Stimulated activated naive CD8-positive, alpha-beta T cell treated with anti-CD3 and anti-CD28 coated beads, Interleukin-15, Interleukin-2, amounts not matched to agents 100 U/mL and 50 U/mL, for 24 hours (primary cell): Measurements from ENCODE around the gene SYNE1.
"Not testable (repeated sequence)": the region's sequence is repeated elsewhere in the genome, so short reads cannot be mapped to it uniquely, and the experiment has no call there.

Source experiments
- ATAC-seq: fragments of 150-1000 bp; cut with Tn5 transposase; one replicate; pipeline ENCODE4 v1.10.0; 2021
- DNase-seq: peaks from one replicate; pipeline ENCODE4 v3.0.0; 2021

Gene SYNE1

GRCh38 chr6:152098683-152099082 is 538.5 kb downstream of the SYNE1 start:
- DNase-seq (no peak), ATAC-seq (no peak)

DNA sequence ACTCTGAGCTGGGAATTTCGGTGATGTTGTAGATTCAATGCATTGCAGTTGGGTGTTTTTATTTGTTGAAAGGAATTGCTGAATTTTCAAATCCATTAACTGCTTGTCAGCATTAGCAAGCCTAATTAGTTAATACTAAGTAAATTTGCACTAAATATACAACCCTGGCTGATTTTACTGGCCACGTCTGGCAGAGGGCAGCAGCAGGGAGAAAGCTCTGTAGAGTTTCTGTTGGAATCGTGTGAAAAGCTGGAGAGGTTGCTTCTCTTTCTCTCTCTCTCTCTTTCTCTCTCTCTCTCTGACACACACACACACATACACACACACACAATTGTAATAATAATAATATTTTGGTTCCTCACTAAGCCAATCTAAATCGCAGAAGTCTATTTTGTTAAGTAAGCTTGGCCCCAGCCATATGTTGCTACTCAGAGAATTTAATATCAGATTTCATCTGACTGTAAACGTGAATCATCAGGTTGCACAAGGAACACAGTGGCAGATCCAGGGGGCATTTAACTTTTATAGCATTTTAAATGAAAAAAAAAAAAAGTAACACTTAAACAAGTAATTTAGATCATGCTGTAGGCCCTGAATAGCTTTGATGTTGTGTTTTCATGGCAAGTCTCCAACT is 540.2 kb downstream of the SYNE1 start:
- DNase-seq (no peak), ATAC-seq (no peak)

DNA sequence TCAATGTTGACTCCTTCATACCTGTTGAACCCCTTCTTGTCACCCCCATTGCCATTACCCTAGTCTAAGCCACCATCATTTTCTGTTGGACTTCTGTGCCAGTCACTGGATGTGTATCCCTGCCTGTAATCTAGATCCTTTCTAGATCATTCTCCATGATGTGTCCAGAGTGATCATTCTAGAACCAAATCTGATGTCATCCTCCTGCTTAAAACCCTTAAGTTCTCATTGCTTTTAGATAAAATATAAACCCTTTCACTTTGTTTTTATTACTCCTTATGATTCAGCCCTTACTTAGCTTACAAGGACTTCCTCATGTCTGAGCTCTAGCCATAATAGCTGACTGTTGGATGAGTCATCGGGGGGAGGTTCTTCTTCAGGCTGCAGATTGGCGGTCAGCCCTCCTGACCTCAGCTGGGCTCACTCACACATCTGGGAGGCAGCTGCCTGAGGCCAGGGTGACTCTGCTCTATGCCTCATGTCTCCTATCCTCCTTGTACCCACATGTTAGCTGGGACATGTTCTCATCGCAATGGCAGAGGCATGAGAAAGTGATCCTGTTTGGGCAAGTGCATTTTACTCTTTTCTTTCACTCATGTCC is 542.1 kb downstream of the SYNE1 start:
- DNase-seq (peak; percentile 20), ATAC-seq (peak; percentile 71)

DNA sequence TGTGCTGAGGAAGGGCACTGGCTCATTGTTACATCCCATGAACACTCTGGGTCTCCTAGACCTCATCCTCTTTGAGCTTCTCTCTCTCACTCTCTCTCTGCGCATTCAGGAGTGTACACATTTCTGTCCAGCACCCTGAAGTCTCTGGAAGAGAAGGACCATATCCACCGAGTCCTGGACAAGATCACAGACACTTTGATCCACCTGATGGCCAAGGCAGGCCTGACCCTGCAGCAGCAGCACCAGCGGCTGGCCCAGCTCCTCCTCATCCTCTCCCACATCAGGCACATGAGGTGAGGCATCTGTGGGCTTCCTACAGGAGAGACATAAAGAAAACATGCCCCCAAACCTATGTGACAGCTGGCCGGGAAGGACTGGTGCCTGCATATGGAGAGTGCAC is 542.9 kb downstream of the SYNE1 start:
- DNase-seq = no peak
- no peak for ATAC-seq

- DNase-seq (no peak), ATAC-seq (no peak)
Measured at GRCh38 chr6:152093711-152094110, 543.5 kb downstream of the SYNE1 start.

DNA sequence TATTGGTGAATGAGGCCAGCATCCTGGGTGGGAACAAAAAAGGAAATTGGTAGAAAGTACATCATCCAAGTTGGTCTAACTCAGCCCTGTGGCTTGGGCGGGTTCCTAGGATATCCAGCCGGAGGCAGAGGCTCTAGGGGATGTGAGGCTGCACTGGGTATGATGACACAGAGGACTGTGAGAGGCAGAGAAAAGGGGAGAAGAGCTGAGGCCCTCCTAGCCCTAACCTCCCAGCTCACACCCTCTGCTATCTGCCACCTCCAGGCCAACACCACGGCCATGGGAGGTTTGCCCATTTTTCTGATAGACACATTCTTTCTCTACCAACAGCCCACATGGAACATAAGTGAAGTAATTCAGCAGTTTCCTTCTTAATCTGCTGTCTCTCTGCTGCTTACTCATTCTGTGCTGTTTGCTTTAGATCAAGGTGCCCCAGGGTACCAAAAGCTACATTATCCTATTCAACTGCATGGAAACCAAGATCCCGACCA is 545.3 kb downstream of the SYNE1 start:
- no peak for DNase-seq
- no peak for ATAC-seq

- ATAC-seq (no peak), DNase-seq (no peak)
Measured at GRCh38 chr6:152091201-152091600, 546.0 kb downstream of the SYNE1 start.

- ATAC-seq = no peak
- DNase-seq = no peak
Measured at GRCh38 chr6:152089992-152090391, 547.2 kb downstream of the SYNE1 start.

- ATAC-seq = no peak
- no peak for DNase-seq
Measured at GRCh38 chr6:152087701-152088100, 549.5 kb downstream of the SYNE1 start.

DNA sequence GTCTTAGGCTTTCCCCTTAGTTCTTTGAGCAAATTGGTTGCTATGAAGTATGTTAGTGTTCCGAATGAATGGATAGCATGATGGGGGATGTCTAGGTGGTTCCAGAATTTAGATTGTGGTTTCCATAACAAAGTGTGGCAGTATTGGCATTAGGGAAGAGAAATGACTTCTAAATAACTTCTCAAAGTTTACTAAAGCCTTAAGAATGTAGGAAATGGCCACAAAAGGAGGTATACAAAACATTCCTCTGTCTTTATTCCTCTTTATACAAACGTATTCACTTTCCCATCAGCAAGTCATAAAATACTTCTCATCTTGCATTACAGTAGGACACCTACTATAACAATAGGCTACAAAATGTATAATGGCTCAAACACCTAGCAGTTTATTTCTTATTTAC is 550.1 kb downstream of the SYNE1 start:
- ATAC-seq (no peak), DNase-seq (no peak)

DNA sequence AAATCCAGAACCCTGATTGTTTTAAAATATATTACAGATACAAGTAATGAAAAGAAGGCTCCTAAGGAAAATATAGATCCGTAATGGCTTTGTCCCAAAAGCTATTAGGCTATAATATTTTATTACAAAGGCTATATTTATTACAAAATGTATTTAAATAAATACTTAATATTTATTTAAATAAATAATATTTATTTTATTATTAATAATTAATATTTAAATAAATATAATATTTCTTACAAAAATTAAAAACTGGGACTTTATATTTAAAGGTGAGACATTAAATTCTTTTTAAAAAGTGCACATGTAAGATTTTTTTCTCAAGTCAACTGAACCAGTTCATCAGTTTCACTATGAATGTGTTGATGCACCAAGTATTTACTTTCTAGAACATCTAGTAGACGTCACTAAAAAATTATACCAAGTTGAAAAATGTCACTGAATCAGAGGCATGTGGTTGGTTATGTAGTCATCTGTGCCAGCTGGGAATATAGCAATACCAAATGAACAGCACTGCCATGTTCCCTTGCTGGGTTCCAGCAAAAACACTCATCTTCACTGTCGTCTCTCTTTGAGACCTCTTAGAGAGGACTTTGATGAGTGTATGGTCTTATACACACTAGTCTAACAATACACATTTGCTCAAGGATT is 550.8 kb downstream of the SYNE1 start:
- DNase-seq (no peak), ATAC-seq (no peak)

DNA sequence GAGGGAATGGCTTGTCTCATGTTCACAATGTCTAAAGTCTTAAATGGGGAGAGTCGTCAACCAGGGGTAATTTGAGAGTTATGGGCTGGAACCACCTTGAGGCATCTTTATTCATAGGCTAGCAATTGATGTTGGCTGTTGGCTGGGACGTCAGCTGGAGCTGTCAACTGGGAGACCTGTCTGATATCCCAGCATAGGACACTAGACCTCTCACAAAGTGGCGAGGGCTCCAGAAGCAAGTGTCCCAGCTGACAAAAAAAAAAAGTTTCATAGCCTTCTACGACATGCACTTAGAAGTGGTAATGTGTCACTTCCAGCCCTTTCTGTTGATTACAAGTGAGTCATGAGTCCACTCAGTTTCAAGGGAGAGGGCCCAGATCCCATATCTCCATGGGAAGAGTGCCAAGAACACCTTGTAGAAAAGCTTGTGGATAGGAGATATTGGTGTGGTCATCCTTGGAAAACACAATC is 551.7 kb downstream of the SYNE1 start:
- ATAC-seq = no peak
- no peak for DNase-seq

DNA sequence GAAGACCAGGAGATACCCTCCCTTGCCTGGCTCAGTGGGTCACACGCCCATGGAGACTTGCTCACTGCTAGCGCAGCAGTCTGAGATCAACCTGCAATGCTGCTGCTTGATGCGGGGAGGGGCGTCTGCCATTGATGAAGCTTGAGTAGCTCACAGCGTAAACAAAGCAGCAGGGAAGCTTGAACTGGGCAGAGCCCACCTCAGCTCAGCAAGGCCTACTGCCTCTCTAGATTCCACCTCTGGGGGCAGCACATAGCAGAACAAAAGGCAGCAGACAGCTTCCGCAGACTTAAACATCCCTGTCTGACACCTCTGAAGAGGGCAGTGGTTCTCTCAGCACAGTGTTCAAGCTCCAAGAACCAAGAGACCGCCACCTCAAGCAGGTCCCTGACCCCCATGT is 558.4 kb downstream of the SYNE1 start:
- no peak for ATAC-seq
- DNase-seq = no peak

DNA sequence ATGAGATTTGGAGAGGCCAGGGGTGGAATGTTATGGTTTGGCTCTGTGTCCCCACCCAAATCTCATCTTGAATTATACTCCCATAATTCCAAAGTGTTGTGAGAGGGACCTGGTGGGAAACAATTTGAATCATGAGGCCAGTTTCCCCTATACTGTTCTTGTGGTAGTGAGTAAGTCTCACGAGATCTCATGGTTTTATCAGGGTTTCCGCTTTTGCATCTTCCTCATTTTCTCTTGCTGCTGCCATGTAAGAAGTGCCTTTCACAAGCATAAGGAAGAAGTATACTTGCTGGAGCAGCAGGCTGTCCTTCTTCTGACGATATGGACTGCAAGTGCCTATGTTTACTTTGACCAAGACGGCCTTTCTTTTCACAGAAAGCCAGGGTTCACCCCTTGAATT is 559.2 kb downstream of the SYNE1 start:
- no peak for DNase-seq

GRCh38 chr6:152076242-152076641 is 560.9 kb downstream of the SYNE1 start:
- DNase-seq = not testable (repeated sequence)

More for the DNA sequence above, 559.2 kb downstream of the SYNE1 start:
- no peak for ATAC-seq

GRCh38 chr6:152071843-152072242 is 565.3 kb downstream of the SYNE1 start:
- ATAC-seq (no peak), DNase-seq (no peak)

More at GRCh38 chr6:152076242-152076641, 560.9 kb downstream of the SYNE1 start:
- ATAC-seq = not testable (repeated sequence)
